HG03108 (cell line): ENCODE measurements around the gene RBM19.

Experiments used
- ATAC-seq: cut with Tn5 transposase; IDR thresholded peaks from one replicate; pipeline ENCODE4 v1.9.1; 2021; ENCODE audit warnings: moderate library complexity; ENCODE audit not compliant: unreplicated experiment

RBM19 gene

DNA sequence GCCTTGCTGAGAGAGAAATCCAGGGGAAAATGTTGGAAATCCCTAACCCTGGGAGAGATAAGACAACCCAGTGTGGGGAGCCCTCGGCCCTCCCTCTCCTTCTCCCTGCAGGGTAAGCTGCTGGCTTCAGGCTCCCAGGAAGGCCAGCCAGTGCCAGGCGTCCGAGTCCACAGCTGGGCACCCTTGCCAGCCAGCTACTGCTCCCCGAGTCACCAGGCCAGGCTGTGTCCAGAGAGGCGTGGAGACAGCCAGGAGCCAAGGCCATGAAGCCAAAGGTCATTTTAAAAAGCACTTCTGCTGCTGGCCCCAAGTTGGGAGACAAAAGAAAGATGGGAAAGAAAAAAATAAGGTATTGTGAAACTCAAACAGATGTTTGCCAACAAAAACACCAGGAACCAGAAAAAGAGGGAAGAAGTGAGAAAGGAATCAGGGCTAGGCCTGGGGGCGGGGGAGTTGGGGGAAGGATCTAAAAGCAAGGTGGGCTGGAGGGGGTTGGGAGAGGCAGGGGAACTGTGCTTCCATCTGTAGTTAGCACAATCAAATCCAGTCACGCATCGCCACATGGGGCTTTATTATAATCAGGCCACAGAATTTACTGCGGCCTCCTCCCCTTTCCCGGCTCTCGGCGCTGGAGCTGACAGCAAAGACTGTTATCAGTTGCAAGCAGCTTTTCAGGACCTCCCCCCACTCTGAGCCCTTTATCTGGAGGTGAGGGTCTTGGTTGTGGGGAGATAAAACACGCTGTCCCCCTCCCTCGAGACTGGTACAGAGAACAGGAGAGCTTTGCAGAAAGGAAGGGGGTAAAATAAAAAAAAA is 33.5 kb downstream of the RBM19 start:
- ATAC-seq: no peak

DNA sequence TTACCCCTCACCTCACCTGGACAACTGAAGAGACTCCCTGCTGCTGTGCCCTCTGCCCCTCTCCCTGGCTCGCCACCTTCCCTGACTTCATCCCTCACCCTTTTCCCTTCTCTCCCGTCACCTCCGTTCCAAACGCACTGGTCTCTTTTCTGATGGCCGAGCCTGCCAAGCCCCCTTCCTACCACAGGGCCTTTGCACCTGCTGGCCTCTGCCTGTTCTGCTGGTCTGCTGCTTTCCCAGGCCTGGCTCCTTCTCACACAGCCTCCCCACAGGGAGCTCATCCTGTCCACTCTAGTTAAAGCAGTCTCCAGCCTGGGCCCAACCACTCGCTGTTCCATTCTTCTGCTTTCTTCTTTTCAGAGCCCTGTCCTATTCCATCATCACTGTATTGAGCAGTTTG is 34.6 kb downstream of the RBM19 start:
- no peak for ATAC-seq

DNA sequence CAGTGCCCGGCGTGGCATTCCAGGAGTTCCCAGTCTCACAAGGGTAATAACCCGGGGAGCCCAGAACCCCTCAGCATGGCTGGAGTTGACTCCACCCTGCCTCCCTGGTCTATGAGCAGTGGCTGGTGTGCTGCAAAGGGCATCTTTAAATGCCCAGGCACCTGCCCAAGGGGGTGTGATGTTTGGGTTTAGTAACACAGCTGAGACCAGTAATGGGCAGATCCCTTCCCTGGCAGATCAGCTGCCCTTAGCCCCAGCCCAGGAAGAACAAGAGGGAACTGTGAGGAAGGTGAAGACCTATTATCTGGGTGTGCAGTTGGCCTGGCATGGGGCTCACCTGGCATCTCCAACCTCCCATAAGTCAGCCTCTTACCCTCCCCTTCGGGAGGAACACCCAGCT is 35.9 kb downstream of the RBM19 start:
- no peak for ATAC-seq

DNA sequence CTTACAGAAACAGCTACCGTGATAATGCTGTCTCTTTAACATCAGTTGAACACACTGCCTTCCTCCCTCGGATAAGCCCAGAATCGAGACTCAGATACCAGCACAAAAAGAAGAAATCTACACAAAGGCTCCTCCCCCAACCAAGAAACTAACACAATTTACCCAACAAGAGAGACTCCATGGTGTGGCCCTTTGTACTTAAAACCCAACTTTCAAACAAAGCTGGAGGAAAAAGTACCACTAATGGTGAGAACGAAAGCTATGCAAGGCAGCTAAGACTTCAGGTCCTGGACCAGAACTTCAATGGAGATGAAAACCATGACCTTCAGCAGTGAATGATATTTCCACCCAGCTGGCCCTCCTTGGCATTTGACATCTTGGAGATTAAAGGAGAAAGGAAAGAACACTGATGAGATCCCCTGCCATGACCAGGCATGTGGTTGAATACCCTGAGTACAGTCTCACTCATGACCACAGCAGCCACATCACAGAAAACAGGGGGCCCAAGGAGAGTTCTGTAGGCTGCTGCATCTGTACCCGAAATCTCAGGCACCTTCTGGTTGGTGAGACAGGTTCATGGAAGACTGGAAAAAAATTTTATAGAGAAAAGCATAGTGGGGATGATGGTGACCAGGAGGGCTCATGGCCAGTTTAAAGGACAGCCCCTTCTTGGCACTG is 36.7 kb downstream of the RBM19 start:
- ATAC-seq: no peak

DNA sequence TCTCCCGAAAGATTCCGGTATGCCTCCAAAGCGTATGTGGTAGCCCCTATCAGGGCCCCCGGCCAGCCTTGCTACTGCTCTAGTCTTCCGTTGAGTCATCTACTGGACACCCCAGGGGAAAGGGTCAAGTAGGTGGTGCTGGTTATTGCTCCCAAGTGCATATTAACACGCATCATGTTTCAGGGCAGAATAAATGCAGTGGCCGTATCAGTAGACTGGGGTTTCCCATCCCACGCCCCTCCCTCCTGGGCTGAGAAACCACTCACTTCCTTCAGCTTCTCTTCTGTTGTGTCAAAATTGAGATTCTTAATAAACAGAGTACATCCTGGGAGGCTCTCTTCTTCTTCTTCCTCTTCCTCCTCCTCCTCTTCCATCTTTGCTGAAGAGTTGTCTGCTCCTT is 39.3 kb downstream of the RBM19 start:
- ATAC-seq: no peak

DNA sequence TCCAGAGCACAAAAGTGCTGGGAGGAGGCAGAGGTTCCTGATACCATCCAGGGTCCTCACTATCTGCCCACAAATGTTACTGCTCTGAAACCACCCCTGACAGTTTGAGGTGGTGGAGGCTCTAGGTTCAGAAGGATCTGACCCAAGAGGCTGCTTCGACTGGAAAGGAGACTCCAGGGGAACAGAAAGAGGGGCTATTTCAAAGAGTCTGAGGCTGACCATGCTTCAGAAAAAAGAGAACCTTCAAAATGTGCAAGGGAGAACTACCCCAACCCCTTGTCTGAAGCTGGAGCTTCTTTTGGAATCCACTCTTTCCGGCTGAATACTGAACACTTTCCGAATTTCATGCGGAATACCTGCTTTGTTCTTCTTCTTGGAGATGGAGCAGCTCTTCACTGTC is 41.8 kb downstream of the RBM19 start:
- ATAC-seq: no peak

DNA sequence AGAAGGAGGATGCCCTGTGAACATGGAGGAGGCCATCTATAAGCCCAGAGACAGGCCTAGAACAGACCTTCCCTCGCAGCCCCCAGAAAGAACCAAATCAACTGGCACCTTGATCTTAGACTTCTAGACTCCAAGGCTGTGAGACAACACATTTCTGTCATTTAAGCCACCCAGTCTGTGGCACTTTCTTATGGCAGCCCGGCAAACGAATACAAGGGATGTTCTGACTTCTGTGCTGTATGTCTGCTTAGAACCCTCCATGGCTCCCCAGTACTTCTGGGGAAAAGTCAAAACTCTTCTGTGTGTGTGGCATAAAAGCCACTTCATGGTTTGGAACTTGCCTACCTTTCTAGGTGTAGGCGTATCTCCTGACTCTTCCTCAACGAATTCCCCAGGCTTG is 42.9 kb downstream of the RBM19 start:
- no peak for ATAC-seq

DNA sequence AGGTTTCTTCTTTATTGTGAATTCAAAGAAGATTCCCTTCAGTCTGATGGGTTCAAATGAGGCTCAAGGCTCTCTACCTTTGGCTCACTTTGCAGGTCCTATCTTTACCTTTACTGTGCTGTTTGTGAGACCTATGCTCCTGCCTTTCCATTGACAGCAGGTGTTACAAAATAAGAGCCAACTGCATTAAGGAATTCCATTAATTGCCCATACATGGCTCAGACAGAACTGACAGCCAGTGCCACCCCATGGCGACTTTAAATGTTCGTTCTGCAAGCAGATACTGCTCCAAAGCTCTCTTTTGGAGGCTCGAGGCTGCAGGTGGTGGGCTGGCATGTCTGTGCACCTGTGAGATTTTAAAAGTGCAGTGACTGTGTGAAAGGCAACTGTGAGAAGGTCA is 44.7 kb downstream of the RBM19 start:
- no peak for ATAC-seq

DNA sequence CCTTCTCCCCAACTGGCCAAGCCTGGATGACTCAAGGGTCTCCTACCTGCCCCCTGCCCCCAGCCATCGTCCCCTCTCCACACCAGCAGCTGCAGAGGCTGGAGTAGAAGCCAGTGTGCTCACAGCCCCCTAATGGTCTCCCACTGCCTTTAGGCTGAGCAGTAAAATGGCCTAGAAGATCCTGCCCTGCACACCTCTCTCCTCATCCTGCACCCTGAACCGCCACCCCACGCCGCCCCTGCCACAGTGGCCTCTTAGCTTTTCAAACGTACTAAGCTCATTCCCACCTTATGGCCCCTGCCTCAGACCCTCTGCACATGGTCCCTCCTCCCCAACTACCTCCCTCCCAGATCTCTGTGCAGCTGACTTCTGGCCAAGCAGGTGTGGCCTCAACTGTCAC is 46.3 kb downstream of the RBM19 start:
- no peak for ATAC-seq

DNA sequence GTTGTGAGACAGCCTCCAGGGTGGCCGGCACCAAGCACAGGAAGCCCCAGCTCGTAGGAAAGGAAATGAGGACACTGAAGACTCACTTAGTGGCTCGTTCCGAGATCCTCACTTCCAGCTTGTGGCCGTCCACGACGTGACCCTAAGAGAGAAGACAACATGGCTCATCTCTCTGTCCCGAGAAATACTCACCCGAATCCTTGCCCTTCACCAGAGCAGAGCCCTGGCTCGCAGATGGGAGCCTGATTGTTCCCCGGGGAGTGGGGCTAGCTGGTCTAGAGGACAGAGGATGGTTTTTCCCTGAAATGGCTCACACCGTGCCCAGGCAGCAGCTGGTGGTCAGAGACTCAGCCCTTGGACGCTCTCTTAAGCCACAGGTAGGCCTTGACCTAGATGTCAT is 47.8 kb downstream of the RBM19 start:
- ATAC-seq: no peak

DNA sequence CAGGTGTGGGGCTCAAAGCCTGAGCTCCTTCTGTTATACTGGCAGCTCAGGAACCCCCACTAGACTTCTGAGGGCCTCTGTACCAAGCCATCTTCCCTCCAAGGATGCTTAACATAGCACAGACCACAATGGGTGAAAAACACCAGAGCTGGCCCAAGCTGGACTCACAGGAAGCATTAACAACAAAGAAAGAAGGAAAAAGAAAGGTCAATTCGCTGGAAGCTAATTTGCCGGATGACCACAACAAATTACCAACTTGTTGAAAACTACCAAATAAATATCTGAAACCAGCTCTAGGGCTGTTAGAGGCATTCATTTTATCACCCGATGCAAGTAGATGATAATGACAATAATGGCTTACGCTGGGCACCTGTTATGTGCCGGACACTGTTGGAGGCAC is 48.7 kb downstream of the RBM19 start:
- ATAC-seq: no peak

DNA sequence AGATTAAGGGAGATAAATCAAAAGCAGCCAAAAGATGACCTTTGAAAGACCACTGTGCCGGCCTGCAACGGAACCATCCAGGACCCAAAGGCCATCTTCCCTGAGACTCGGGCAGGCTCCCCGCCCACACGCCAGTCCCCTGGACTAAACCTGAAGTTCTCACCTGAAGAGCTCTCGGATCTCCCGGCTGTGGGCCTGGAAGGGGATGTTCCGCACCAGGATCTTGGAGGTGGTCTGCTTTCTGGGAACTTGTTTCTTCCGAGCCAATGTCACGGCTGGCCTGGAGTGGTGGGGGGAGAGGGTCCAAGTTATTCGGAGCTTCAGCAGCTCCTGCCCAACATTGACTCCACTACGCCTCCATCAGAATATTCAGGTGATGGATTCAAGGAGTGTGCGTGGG is 51.3 kb downstream of the RBM19 start:
- ATAC-seq: no peak

DNA sequence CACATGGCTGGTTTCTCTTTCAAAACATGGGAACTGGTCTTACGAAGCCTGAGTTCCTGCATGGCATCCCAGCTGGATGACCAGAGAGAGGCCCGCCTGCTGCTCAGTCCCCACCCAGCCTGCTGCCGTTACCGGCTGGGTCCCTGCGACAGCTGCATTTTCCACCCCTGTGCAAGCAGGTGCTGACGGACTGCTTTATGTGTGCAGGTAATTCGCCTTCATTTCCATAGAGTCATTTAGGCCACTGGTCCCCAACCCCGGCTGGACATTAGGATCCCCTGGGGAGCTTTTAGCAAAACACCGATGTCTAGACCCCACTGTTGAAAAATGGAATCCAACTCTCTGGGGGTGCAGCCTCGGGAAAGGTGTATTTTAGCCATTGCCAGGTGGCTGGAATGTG is 51.9 kb downstream of the RBM19 start:
- no peak for ATAC-seq

DNA sequence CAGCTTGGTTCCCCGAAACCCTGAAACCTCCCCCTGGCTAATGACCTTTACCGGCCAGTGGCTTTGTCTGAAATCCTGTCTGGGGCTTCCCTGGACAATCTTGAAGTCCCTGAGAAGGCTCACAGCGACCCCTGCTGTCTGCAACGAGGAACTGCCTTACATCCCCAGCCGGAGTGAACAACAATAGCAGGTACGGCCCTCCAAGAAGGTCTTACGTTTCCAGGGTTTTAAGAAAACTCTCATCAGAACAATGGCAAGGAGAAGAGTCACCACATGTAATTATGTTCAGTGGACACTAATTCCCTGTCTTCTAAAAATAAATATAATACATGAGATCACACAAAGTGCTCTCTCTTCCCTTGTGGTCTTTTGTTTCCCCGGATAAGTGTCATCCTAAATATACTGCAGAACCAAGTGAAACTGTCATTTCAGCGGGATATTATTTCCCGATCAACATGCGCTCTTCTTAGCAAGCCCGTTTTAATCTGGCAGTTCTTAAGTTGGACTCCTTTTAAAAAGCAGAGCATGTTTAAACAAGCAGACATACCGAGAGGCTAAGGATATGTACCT is 53.3 kb downstream of the RBM19 start:
- ATAC-seq: no peak

DNA sequence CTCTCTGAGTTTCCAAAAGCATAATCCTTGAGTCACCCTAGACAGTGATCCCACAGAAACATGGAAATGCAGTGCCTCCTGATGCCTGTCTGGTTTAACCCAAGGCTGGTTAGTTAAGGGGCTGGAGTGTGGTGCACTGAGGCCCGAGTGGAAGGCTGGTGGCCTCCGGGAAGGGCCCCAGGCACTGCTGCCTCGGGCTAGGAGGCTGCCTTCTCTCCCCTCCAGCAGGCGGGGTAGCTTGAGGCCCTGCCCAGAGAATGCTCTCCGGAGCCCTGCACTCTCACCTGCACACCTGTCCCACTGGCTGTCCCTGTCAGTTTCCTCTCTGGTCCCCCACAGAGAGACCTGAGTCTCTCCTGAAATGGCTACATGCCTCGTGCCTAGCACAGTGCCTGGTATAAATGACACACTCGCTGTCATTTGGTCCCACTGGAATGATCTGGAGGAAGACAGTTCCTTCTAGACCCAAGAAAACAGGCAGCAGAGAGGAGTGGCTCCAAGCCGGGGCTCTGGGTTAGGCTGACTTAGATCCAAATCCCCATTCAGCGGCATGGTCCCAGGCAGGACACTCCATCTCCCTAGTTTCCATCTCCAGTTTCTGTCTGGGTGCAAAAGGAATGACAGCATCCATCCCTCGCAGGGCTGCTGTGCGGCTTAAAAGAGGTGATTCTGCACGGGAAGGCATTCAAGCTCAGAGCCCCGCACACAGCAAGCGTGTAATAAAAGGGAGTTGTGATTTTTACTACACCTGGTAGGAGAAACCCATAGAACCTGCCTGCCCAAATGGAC is 54.0 kb downstream of the RBM19 start:
- ATAC-seq: no peak

DNA sequence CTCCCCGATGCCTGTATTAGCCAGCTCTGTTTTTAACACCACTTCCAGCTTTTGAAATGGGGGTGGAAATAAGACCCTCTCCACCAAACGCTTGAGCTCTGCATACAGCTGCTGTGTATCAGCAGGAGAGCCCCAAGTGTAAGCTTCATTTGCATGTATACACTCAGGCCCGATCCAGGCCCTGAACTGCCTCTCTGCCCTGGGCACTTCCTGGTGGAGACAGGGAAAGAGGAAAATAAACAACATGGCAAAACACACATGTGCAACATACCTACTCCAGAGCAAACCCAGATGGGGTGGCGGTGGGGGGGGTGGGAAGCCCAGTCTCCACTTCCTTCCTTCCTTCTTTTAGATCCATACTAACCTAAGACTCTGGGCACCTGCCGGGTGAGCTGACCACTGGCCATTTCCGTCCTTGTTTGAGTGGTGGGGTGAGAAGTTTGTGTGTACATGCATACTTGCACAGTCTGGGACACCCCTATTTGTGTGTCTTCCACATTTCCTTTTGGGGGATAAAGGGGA is 55.3 kb downstream of the RBM19 start:
- no peak for ATAC-seq

DNA sequence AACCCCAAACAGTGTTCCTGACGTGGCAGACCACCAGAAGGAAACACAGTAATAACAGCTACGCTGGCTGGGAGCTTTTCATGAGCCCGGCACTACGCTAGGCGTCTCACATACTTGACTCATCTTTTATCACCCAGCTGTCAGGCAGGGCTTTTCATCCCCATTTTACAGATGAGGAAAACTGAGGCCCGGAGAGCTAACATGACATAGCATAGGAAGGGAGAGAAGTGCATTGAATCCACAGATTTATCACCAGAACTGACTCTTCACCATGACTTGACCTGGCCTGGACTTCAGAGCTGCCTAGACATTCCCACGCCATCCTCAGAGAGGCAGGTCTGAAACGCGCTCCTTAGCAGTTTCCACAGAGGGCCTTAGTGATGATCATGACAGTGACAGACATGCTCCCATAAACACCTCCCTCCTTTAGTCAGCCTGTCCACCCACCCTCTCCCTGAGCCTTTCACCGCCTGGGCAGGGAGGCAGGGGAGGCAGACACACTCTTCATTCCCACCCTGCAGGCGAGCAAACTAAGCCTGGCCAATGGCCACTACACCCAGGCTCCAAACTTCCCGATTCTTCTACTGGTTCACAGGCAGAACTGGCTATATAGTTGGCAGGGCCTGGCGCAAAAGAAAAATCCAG is 56.2 kb downstream of the RBM19 start:
- no peak for ATAC-seq

DNA sequence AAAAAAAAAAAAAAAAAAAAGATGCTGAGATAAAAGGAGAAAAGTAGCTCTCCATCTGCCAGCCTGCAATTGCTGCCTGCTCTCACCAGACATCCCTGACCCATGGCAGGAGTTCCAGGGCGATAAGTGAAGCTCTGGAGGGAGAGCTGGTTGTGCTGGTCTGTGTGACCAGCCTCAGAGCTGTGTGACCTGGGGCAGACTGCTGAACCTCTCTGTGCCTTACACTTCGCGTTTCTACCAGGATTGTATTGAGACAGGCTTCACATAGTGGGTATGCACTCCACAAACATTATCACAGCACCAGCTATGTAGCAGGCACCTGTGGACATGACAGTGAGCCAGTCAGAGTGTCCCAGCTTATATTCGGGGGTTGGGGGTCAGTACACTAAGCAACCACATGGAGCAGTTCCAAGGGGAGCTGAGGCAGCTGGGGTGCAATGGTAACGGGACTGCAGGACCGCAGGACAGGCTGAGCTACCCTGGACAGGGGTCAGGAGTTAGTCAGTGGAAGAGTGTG is 57.5 kb downstream of the RBM19 start:
- ATAC-seq: no peak

DNA sequence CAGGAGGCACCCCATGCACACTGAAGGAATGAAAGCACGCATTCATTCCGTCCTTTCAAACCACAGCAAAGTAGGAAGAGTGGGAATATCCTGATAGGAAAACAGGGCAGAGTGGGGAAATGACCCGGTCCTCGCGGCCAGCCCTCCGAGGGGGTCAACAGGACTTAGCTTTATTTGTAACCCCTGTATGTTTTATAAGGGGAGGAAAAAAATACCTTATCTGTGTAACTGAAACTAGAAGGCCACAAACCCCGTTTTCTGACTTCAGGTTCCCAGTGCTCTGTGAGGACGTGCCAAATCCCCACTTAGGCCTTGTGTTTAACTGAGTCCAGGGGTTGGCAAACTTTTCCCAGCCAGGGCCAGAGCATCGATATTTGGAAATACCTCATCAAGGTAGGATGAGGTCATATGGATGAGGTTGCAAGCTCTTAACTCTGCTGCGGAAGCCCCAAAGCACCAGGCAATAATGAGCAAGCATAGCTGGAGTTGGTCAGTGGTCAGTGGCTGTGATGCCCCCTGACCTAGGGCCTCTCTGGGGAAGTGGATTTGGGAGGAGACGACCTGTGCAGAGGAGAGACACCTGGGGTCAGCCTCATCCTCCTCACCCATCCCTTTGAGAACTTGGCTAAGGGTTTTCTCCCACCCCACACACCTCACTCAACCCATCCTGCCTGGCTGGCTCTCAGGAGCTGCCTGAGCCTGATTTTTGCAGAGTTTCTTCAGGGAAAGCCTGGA is 58.5 kb downstream of the RBM19 start:
- no peak for ATAC-seq
